ENCODE data around the gene COL6A2.

DNA sequence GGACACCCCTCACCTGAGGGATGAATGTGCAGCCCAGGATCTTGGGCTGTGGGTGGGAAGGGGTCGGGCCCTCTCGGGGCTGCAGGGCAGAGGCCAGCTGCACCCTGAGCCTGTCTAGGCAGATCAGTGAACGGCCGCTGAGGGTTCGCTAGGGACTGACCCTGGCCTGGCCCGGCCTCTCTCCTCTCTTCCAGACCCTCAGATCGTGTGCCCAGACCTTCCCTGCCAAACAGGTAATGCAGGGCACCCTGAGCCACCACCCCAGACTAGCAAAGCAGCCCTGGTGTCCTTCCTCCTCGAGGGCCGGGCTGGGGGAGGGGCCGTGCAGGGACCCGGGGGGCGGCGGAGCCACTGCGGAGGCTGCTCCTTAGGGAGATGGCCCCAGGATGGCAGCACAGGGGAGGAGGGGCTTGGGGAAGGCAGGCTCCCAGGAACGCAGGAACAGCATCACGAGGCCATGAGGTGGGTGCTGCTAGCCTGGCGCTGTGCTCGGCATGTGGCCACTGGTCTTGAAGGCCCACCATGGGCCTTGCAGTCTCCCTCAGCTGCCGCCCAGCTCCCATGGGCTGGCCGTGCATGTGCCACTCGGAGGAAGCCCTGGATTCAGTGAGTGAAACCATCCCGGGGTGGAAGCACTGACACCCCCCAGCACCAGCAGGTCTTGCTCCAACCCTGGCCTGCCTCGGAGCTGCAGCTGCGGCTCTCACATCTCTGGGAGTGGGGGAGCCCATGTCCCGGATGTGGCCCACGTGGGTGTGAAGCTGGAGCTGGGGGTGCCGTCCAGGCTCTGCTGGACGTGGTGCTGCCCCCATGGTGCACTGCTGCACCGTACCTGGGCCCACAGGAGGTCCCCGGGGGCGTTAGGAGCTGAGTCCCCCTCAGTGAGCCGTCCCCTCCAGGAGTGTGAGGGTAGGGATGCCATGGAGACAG lies 28.7 kb downstream of the COL6A2 start:
- TF ChIP-seq, protein P1, sequence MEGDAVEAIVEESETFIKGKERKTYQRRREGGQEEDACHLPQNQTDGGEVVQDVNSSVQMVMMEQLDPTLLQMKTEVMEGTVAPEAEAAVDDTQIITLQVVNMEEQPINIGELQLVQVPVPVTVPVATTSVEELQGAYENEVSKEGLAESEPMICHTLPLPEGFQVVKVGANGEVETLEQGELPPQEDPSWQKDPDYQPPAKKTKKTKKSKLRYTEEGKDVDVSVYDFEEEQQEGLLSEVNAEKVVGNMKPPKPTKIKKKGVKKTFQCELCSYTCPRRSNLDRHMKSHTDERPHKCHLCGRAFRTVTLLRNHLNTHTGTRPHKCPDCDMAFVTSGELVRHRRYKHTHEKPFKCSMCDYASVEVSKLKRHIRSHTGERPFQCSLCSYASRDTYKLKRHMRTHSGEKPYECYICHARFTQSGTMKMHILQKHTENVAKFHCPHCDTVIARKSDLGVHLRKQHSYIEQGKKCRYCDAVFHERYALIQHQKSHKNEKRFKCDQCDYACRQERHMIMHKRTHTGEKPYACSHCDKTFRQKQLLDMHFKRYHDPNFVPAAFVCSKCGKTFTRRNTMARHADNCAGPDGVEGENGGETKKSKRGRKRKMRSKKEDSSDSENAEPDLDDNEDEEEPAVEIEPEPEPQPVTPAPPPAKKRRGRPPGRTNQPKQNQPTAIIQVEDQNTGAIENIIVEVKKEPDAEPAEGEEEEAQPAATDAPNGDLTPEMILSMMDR (IDR thresholded peaks at IDR 0.05; ENCODE audit: insufficient read depth, low read depth, low read length) = no peak
- no peak for TF ChIP-seq EZH2 (IDR thresholded peaks at IDR 0.05; ENCODE audit: insufficient read depth, low read length)

All from astrocyte (in vitro differentiated cells and primary cell).